GM19035 (cell line): ENCODE measurements around the gene VCAN.
"Not testable (repeated sequence)": the region's sequence is repeated elsewhere in the genome, so short reads cannot be mapped to it uniquely, and the experiment has no call there.

ENCODE experiments used
- ATAC-seq: cut with Tn5 transposase; IDR thresholded peaks from one replicate; pipeline ENCODE4 v1.9.1; 2021; ENCODE audit not compliant: unreplicated experiment

VCAN gene

DNA sequence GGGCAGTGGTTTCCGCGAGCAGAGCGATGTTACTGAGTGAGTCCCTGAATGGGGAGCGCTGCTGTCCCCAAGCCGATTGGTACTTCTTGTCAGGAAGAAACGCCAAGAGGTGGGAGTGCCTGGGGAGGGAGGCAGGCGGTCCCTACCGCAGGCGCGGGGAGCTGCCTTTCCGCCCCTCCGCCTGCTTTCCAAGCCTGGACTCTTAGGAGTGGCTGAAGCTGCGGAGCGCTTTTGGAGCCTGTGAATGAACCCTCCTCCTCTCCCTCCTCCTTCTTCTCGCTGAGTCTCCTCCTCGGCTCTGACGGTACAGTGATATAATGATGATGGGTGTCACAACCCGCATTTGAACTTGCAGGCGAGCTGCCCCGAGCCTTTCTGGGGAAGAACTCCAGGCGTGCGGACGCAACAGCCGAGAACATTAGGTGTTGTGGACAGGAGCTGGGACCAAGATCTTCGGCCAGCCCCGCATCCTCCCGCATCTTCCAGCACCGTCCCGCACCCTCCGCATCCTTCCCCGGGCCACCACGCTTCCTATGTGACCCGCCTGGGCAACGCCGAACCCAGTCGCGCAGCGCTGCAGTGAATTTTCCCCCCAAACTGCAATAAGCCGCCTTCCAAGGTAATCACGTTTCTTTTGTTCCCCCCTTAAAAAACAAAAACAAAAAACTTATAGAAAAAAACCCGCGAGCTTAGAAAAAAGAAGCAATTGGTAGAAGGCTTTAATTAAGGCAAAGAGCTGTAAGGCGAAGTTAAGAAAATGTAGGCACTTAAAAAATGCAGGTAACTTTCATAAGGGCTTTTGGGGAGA lies at the start of gene VCAN:
Gene VCAN, plus strand, starts transcription at position 340 of the 808 bp plus-strand sequence. CDS start 11,775 bp downstream, outside the sequence.
- ATAC-seq: no peak

DNA sequence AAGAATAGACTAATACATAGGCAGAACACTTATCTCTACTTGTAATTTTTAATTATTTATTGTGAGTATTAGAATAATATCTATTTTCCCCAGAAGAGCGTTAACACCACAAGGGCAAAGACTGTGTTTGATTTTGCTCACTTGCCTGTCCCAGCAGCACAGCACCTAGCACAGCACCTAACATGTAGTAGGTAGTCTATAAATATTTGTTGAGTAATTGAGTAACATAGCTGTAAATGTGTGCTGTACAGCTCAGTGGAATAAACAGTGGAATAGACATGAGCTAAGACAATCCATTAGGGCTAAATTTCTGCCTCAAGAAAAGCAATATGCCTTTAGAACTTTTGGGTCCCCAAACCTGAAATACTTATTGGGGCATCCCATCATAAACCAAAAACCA lies 49.3 kb upstream of the VCAN start:
- ATAC-seq: no peak

- ATAC-seq: no peak
Measured at GRCh38 chr5:83426855-83427254, 44.7 kb upstream of the VCAN start.

DNA sequence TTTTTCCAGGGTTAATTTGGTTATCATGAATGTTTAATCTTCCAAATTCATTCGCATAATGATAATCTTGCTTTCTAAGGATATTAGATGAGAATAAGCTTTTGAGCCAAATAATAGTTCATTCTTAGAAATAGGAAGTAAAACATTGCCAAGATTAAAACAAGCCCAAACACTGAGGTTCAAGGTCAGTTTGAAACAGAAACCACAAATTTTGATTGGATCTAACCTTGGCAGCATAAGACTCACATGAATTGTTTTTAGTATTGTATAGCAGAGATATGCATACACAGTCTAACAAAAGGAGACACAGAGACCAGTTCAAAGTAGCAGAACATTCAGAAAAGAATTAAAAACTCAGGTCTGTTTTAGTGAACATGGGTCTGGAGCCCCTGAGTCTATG lies 43.4 kb upstream of the VCAN start:
- ATAC-seq: no peak

GRCh38 chr5:83428890-83429289 lies 42.7 kb upstream of the VCAN start:
- ATAC-seq: no peak

DNA sequence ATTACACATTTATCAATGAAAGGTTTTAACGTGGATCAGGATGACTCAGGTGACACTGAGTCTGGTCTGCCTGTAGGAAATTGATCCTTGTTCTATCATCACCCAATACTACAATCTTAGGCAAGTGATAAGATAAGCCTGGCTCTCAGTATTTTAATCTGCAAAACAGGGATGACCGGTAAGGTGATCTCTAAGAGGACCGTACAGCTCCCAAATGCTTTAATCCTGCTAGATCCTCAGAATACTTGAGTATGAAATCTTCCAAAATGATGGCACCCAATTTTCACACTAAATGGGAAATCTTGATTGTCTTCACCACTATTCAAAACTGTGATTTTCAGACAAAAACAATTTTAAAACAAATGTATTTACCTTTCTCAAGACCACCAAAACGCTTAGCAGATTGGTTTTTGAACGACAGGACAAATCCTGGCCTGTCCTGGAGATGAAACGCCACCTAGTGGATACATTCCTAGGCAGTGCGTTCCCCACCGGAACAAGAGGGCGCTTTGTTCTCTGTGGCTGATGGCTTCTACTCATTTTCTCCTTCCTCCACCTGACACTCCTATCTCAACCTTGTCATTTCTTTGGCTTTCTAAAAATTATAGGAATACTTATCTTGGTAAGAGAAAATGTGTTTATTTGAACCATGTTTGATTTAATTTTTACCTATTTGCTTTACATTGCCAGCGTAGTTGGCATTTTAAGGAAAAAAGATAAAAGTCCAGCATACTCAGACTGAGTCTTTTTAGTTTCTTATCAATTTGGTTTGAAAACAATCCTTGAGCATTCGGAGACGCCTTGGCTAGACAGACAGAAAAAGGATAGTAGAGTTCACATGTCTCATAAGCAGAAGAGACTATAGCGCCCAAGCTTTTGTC lies 41.2 kb upstream of the VCAN start:
- ATAC-seq: peak; percentile 80

- ATAC-seq: no peak
Measured at GRCh38 chr5:83433891-83434290, 37.7 kb upstream of the VCAN start.

DNA sequence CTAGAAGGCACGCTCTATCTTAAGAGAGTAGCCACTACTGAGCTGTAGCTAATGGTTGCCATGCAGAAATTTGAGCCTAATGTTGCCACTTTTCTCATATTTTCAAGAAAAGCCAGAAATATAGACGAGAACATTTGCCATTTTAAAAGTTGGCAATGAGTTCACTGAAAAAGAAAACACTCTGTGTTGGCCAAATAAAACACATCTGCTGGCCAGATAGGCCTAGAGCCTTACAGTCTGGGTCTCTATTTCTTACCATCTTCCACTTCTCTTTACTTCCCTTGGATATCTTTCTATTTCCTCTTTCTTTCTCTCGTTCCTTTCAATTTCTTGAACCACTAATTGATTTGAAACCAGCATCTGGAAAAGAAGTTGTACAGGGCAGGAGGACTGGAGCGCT lies 36.6 kb upstream of the VCAN start:
- ATAC-seq: no peak

GRCh38 chr5:83436276-83436675 lies 35.3 kb upstream of the VCAN start:
- ATAC-seq: no peak

DNA sequence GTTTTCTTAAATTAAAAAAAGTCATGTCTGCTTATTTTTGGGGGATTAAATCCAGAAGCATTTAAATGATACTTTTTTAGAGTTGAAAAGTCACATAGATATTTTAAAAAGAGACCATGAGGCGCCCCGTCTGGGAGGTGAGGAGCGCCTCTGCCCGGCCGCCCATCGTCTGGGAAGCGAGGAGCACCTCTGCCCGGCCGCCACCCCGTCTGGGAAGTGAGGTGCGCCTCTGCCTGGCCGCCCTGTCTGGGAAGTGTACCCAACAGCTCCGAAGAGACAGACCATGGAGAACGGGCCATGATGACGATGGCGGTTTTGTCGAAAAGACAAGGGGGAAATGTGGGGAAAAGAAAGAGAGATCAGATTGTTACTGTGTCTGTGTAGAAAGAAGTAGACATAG lies 33.8 kb upstream of the VCAN start:
- not testable (repeated sequence) for ATAC-seq

DNA sequence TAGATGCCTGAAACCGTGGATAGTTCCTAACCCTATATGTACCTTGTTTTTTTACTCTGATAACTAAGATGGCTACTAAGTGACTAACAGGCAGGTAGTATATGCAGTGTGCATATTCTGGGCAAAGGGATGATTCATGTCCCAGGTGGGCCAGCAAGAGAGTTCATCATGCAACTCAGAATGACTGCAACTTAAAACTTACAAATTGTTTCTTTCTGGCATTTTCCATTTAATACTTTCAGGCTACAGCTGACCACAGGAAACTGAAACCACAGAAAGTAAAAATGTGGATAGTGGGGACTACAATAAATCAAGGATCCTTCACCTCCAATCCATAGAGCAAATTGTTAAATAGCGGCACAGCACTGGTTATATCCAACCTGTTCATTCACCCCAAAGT lies 30.7 kb upstream of the VCAN start:
- ATAC-seq: no peak

GRCh38 chr5:83441747-83442146 lies 29.8 kb upstream of the VCAN start:
- ATAC-seq: no peak

GRCh38 chr5:83443534-83443933 lies 28.0 kb upstream of the VCAN start:
- no peak for ATAC-seq

GRCh38 chr5:83444445-83444844 lies 27.1 kb upstream of the VCAN start:
- ATAC-seq: no peak

DNA sequence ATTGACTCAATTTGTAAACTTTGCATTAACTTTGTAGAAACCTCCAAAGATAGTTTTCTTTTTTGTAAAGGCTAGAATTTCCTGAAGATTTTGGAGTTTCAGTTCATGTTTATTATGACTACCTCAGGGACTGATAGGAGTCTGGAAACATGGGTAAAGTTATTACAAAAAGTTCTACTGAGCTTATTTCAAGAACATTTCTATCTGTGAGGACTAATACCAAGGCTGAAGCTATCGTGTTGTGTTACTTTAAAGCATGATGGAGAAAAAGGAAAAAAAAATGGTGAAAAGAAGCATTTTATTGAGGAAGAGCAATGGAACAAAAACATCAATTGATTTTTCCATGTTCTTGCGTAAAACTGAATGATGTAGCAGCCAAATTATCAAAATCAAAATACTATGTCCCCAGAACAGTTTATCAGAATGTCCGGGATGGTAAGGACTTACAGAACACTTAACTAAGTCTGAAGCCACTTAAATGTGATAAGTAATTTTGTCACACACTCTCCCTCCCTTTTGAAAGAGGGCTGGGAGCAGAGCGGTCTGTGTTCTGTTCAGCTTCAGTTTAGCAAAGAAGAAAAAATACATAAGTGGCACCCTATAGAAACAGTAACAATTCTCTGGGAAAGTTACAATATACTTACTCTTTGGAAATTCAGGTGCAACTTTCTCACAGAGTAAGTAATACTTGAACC lies 25.1 kb upstream of the VCAN start:
- ATAC-seq: no peak

- no peak for ATAC-seq
Measured at GRCh38 chr5:83447533-83447932, 24.0 kb upstream of the VCAN start.

DNA sequence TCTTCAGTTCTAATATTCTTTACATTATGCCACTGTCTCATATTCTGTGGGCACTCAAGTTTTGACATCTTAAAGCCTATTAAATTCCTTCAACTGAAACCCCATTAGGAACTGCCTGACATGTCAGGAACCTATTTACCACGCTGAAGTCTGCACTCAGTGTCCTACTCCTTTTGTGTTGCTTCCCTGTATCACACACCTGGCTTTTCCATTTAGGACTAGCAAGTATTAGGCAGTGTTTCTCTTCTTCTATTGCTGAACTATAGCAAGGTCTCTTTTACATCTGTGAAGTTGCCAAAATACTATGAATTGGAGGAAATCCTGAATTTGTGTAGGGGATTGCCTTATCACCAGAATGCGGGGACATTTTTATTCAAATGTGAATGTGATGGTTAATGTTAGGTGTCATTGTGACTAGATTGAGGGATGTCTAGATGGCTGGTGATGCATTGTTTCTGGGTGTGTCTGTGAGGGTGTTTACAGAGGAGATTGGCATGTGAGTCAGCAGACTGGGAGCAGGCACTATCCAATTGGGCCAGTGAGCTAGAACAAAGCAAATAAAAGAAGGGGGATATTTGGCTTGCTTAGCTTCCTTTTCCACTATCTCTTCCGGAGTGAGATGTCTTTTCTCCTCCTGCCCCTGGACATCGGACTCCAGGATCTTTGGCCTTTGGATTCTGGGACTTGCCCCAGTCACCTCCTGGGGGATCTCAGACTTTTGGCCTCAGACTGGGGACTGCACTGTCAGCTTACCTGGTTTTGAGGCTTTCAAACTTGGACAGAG lies 21.2 kb upstream of the VCAN start:
- no peak for ATAC-seq

GRCh38 chr5:83450967-83451248 lies 20.6 kb upstream of the VCAN start:
- no peak for ATAC-seq

GRCh38 chr5:83451955-83452354 lies 19.6 kb upstream of the VCAN start:
- no peak for ATAC-seq

DNA sequence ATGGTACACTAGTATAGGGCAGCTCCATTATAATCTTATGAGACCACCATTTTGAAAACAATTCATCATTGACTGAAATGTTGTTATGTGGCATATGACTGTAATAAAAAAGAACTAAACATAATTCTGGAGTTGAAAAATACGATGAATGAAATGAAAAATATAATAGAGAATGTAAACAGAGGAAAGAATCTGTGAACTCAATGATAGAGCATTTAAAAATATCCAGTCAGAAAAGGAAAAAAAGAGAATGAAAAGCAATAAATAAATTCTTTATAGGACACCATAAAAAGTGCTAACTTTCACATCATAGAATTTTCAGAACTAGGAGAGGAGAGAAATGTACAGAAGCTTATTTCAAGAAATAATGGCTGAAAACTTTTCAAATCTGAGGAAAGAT lies 17.6 kb upstream of the VCAN start:
- no peak for ATAC-seq

GRCh38 chr5:83464261-83464660 lies 7.3 kb upstream of the VCAN start:
- ATAC-seq: no peak
